Muscle layer of colon (tissue), 2 donors: Measurements from ENCODE around the gene C1GALT1C1L.
"Not testable (repeated sequence)": the region's sequence is repeated elsewhere in the genome, so short reads cannot be mapped to it uniquely, and the experiment has no call there.

Experiments
- H3K27ac ChIP-seq: one replicate; pipeline ENCODE4 v1.7.0; 2013; ENCODE audit warnings: low read depth, mild to moderate bottlenecking, low read length, moderate library complexity
- H3K27me3 ChIP-seq, 2 donors: one replicate each; pipeline ENCODE4 v1.7.0; 2013; ENCODE audit warnings: low read length in 2 of 2, mild to moderate bottlenecking in 2 of 2; ENCODE audit not compliant: insufficient read depth in 2 of 2, control insufficient read depth in 1 of 2
- H3K36me3 ChIP-seq: one replicate; pipeline ENCODE4 v1.7.0; 2013; ENCODE audit warnings: mild to moderate bottlenecking, low read length; ENCODE audit not compliant: insufficient read depth
- H3K4me1 ChIP-seq: one replicate; pipeline ENCODE4 v1.7.0; 2013; ENCODE audit warnings: mild to moderate bottlenecking, low read length; ENCODE audit not compliant: insufficient read depth
- H3K4me3 ChIP-seq, 2 donors: one replicate each; pipeline ENCODE4 v1.7.0; 2013; ENCODE audit warnings: low read length in 2 of 2, low read depth in 1 of 2, mild to moderate bottlenecking in 1 of 2, moderate library complexity in 1 of 2
- H3K9ac ChIP-seq: one replicate; pipeline ENCODE4 v1.7.0; 2013; ENCODE audit warnings: low read length
- H3K9me3 ChIP-seq: one replicate; pipeline ENCODE4 v1.7.0; 2013; ENCODE audit warnings: mild to moderate bottlenecking, low read length
- donor health status: abdominal sarcoma.
- donor health status: Adenocarcinoma of cecum.

The C1GALT1C1L gene

GRCh38 chr2:43707255-43708015 is 31.2 kb upstream of the C1GALT1C1L start:
- Histone ChIP-seq H3K9me3 (no peaks in the 10 kb centered on the region), H3K36me3 (peaks cover 5% of the 10 kb centered on the region), H3K27me3 (no peaks in the 10 kb centered on the region), H3K27ac (no peak overlapping the region), H3K4me1 (peaks cover 16% of the 10 kb centered on the region), H3K9ac (no peak overlapping the region), H3K4me3 (no peak overlapping the region)

- no peaks in the 10 kb centered on the region for H3K4me1 ChIP-seq
- no peak overlapping the region for H3K27ac ChIP-seq
- no peaks in the 10 kb centered on the region for H3K9me3 ChIP-seq
- no peak overlapping the region for H3K4me3 ChIP-seq
- no peak overlapping the region for H3K9ac ChIP-seq
- peaks cover 2% of the 10 kb centered on the region for H3K36me3 ChIP-seq
- no peaks in the 10 kb centered on the region for H3K27me3 ChIP-seq
These were observed 24.9 kb upstream of the C1GALT1C1L start for GRCh38 chr2:43701111-43701510.

GRCh38 chr2:43699761-43700160 is 23.5 kb upstream of the C1GALT1C1L start:
- Histone ChIP-seq H3K4me1 (peaks cover 5% of the 10 kb centered on the region), H3K9ac (no peak overlapping the region), H3K9me3 (no peaks in the 10 kb centered on the region), H3K27me3 (no peaks in the 10 kb centered on the region), H3K36me3 (no peaks in the 10 kb centered on the region), H3K27ac (no peak overlapping the region), H3K4me3 (no peak overlapping the region)

- H3K9ac ChIP-seq, H3K9me3 ChIP-seq, H3K36me3 ChIP-seq, H3K4me3 ChIP-seq, H3K4me1 ChIP-seq, H3K27ac ChIP-seq, H3K27me3 ChIP-seq: not testable (repeated sequence)
These were observed 21.9 kb upstream of the C1GALT1C1L start for GRCh38 chr2:43698140-43698539.

- Histone ChIP-seq H3K4me3 (no peak overlapping the region), H3K9me3 (no peaks in the 10 kb centered on the region), H3K27me3 (no peaks in the 10 kb centered on the region)
These were observed 16.3 kb upstream of the C1GALT1C1L start for GRCh38 chr2:43692428-43692994.

GRCh38 chr2:43689999-43690398 is 13.8 kb upstream of the C1GALT1C1L start:
- Histone ChIP-seq H3K4me3 (no peak overlapping the region), H3K36me3 (peaks cover 5% of the 10 kb centered on the region), H3K9ac (no peak overlapping the region), H3K9me3 (no peaks in the 10 kb centered on the region), H3K27me3 (no peaks in the 10 kb centered on the region), H3K27ac (no peak overlapping the region), H3K4me1 (no peaks in the 10 kb centered on the region)

More at GRCh38 chr2:43692428-43692994, 16.3 kb upstream of the C1GALT1C1L start:
- no peak overlapping the region for H3K9ac ChIP-seq
- no peak overlapping the region for H3K27ac ChIP-seq
- H3K4me1 ChIP-seq: peaks cover 5% of the 10 kb centered on the region
- H3K36me3 ChIP-seq: peaks cover 5% of the 10 kb centered on the region

- H3K9me3 ChIP-seq: no peaks in the 10 kb centered on the region
- H3K4me3 ChIP-seq: no peak overlapping the region
- no peak overlapping the region for H3K27ac ChIP-seq
- H3K27me3 ChIP-seq: no peaks in the 10 kb centered on the region
- peaks cover 8% of the 10 kb centered on the region for H3K4me1 ChIP-seq
- H3K36me3 ChIP-seq: no peaks in the 10 kb centered on the region
- H3K9ac ChIP-seq: no peak overlapping the region
These were observed 9.1 kb upstream of the C1GALT1C1L start for GRCh38 chr2:43685357-43685756.

GRCh38 chr2:43677783-43678182 is 1.6 kb upstream of the C1GALT1C1L start:
- H3K4me1 ChIP-seq: peaks cover 20% of the 10 kb centered on the region
- not testable (repeated sequence) for H3K9me3 ChIP-seq, H3K4me3 ChIP-seq, H3K27me3 ChIP-seq, H3K9ac ChIP-seq, H3K27ac ChIP-seq, H3K36me3 ChIP-seq

GRCh38 chr2:43675646-43676321 is 445 bp downstream of the C1GALT1C1L start:
- H3K4me1 ChIP-seq: peaks cover 16% of the 10 kb centered on the region
- no peaks in the 10 kb centered on the region for H3K9me3 ChIP-seq
- peak overlapping the region; percentile 81 for H3K27ac ChIP-seq
- H3K36me3 ChIP-seq: no peaks in the 10 kb centered on the region
- peak overlapping the region; percentile 88 for H3K9ac ChIP-seq
- no peaks in the 10 kb centered on the region for H3K27me3 ChIP-seq
- H3K4me3 ChIP-seq: peak overlapping the region; percentile 82 to 91

GRCh38 chr2:43657241-43657640 is 19.0 kb downstream of the C1GALT1C1L start:
- no peak overlapping the region for H3K27ac ChIP-seq

GRCh38 chr2:43653506-43653905 is 22.7 kb downstream of the C1GALT1C1L start:
- no peaks in the 10 kb centered on the region for H3K4me1 ChIP-seq

More at GRCh38 chr2:43657241-43657640, 19.0 kb downstream of the C1GALT1C1L start:
- Histone ChIP-seq H3K9me3 (no peaks in the 10 kb centered on the region), H3K36me3 (no peaks in the 10 kb centered on the region), H3K9ac (no peak overlapping the region), H3K27me3 (no peaks in the 10 kb centered on the region), H3K4me1 (no peaks in the 10 kb centered on the region), H3K4me3 (no peak overlapping the region)

More at GRCh38 chr2:43653506-43653905, 22.7 kb downstream of the C1GALT1C1L start:
- Histone ChIP-seq H3K36me3 (no peaks in the 10 kb centered on the region), H3K9ac (no peak overlapping the region), H3K27ac (no peak overlapping the region), H3K4me3 (no peak overlapping the region), H3K9me3 (no peaks in the 10 kb centered on the region), H3K27me3 (no peaks in the 10 kb centered on the region)
